HG03066 (cell line): ENCODE data around the gene ALOX15B.
"Not testable (repeated sequence)": the region's sequence is repeated elsewhere in the genome, so short reads cannot be mapped to it uniquely, and the experiment has no call there.

Experiments used
- ATAC-seq: cut with Tn5 transposase; IDR thresholded peaks from one replicate; pipeline ENCODE4 v1.9.1; 2021; ENCODE audit warnings: low read depth; ENCODE audit not compliant: unreplicated experiment

Gene ALOX15B

DNA sequence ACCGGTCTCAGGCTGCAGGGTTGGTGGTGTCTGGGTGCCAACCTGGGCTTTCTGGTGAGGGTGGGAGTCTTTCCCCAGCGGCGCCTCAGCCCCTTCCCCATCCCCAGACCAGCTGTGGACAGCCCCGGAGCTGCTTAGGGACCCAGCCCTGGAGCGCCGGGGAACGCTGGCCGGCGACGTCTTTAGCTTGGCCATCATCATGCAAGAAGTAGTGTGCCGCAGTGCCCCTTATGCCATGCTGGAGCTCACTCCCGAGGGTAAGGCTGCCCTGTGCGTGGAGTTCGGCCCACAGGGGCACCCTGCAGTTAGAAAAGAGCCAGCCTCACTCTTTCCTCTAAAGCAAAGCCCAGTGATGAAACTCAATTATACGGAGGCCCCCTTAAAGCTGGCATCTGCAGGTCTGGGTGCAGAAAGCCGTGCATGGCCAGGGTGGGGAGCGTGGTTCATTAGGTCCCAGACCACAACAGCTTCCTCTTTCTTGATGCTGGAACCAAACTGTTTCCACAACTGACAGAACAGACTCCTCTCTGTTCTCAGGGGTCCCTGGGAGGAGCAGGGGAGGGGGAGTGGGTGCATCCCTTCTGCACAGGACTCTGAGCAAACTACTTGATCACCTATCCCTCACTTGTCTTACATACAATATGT is 25.7 kb upstream of the ALOX15B start:
- ATAC-seq: no peak

GRCh38 chr17:8013731-8014557 is 24.9 kb upstream of the ALOX15B start:
- no peak for ATAC-seq

DNA sequence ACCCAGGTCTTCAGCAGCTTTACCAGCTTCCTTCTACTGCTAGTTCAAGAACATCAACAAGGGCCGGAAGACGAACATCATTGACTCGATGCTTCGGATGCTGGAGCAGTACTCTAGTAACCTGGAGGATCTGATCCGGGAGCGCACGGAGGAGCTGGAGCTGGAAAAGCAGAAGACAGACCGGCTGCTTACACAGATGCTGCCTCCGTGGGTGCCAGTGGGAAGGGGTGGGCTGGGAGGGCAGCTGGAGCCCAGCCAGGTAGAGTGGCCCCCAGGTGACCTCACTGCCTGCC is 24.4 kb upstream of the ALOX15B start:
- ATAC-seq: no peak

DNA sequence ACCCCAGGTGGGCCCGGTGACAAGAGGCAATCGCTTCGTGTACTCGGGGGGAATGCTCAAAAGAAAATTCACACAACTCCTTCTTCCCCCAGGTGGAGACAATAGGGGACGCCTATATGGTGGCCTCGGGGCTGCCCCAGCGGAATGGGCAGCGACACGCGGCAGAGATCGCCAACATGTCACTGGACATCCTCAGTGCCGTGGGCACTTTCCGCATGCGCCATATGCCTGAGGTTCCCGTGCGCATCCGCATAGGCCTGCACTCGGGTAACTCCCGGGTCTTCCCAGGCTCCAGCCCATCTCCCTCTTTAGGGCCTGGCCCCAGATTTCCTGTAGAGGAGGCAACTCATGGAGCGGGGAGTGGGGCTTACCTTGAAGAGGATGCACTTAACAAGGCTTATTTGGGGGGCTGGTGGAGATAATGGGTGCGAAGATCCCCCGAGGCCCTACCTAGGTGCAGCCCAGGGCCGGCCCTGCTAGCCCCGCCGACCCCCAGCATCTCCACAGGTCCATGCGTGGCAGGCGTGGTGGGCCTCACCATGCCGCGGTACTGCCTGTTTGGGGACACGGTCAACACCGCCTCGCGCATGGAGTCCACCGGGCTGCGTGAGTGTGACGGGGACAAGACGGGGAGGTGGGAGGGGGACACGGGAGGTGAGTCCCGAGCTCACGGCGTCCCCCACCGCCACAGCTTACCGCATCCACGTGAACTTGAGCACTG is 23.5 kb upstream of the ALOX15B start:
- no peak for ATAC-seq

GRCh38 chr17:8015957-8016631 is 22.8 kb upstream of the ALOX15B start:
- no peak for ATAC-seq

DNA sequence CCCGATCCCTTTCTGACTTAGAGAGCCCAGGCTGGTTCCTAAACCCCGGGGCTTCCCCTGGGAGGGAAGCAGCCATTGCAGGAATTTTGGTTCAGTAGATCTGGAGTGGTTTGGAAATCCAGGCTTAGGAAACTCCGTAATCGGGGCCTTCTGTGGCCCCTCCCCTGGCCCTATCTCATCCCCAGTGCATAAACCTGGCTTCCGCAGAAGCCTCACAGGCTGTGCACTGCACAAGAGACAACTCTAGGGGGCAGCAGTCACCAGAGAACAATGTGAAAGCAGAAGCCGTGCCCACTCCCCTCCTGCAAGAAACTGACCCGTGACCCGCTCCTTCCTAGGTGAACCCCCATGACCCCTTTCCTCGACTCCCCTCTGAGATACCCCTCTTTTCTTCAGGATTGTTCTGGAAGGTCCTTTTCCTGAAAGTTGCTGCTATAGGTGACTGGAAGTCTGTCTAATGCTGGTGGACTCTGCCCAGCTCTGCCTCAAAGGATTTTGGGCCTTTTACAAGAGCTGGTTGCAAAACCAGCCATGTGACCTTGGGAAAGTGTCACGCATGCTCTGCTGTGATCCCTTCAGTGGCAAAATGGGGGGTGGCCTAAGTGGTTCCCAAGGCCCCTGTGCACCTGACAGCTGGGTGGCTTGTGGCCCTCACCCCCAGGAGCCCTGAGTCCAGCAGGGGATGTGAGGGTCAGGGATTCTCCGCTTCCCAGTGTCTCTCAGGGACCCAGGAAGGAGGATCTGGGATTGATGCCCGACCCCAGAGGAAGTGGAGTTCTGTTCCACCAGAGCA is 22.0 kb upstream of the ALOX15B start:
- ATAC-seq: no peak

- no peak for ATAC-seq
Observed at GRCh38 chr17:8018436-8018835, 20.4 kb upstream of the ALOX15B start.

DNA sequence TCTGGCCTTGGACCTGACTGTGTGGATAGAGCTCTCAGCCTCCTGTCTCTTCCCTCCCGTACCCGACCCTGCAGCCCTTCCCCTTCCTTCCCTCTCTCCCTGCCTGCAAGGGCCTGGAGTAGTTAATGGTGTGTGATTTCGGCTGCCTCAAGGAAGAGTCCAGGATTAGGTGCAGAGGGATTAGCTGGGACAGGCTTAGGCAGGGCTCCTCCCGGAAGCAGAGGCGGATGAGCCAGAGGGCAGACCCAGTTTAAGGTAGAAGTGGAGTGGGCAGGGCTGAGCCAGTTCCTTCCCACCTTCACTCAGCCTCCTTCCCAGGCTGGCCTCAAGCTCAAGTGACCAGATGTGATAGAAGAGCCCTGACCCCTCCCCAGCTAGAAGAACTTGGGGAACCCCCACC is 19.7 kb upstream of the ALOX15B start:
- no peak for ATAC-seq

DNA sequence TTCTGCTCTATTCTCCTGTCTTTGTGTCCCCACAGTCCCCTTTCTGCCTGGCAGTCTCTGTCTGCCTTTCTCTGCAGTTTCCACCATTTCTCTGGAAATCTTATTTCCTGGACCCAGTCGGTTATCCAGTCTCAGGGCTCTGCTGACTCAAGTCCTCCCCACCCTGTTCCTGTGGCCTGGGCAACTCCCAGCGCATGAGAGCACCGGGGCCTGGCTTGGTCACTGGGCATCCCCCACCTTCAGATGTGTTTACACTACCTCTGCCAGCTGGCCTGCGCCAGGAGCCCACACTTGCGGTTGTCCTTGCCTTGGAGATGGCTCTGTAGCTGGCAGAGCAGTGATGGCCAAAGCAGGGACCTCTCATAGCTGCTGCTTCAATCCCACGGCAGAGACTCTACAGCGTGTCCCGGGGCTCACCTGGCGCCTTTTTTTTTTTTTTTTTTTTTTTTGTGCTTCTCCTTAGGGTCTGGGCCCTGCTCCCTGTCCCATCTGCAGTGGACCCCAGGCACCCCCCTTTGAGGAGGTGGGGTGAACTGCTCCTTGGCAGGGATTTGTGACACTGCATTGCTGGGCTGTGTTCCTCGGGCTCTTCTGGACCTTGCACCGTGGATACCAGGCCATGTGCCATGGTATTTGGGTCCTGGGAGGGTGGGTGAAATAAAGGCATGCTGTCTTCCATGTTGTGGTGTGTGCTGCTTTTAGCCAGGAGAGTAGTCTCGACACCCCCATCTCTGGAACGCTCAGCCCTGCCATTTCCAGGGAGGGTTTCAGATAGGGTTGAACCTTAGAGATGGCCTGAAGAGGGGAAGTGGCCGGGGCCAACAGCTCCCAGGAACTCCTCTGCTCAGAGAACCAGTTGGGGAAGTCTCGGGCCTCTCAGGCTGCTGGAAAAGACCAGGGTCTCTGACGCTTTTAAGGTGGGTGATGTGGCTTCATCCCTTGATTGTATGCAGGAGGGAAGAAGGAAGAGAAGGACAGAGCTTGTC is 18.9 kb upstream of the ALOX15B start:
- no peak for ATAC-seq

DNA sequence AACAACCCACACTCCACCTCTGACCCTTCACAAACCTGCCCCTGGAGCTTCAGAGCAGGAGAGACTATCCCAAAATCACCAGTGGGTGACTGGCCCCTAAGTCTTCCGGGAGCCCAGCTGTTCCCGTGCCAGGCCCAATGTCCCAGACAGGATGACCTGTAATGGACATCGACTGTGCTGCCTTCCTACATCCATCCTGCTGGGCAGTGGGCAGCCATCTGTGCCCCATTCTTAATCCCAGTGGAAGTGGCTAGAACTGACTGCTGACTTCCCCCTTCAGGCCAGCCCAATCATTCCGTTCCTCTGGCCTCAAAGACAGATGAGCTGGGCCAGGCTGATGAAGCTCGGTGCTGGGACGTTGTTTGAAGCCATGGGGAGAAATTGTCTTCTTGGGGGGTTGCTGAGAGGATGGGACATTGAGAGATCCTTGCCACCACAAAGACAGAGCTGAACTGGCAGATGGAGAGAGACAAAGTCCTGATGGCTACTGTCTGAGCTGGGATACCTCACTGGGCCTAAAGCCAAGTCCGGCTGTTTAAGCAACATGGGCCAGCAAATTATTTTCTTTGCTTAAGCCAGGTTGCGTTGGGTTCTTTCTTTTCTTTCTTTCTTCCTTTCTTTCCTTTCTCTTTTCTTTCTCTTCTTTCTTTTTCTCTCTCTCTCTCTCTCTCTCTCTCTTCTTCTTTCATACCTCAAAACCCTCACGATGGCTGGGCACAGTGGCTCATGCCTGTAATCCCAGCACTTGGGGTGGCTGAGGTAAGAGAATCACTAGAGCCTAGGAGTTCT is 17.9 kb upstream of the ALOX15B start:
- no peak for ATAC-seq

GRCh38 chr17:8021565-8022359 is 17.1 kb upstream of the ALOX15B start:
- no peak for ATAC-seq

DNA sequence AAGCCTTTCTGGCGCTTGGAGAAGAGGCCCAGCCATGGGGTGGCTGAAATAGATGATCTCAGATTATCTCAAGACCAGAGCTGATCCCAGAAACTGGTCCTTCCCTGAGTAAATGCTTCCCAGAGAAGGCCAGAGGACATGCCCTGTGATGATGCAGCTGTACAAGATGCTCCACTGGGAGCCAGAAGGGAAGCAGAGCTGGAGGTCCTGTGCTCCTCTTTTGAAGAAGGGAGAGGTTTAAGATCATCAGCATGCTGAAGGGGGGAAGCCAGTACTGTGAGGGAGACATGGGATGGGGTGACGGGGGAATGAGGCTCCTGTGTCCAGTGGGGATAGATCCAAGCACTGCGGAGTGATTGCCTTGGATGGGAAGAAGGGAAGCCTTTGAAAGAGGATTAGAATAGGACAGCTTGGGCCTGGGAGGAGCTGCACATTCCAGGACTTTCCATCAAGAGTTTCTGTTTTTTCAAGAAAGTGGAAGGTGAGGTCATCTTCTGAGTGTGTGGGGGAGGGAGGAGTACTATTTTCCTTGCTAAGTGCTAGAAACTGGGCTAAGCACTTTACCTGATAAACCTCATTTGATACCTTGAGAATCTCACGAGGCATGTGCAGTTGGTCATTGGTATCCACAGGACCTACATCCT is 16.4 kb upstream of the ALOX15B start:
- no peak for ATAC-seq

DNA sequence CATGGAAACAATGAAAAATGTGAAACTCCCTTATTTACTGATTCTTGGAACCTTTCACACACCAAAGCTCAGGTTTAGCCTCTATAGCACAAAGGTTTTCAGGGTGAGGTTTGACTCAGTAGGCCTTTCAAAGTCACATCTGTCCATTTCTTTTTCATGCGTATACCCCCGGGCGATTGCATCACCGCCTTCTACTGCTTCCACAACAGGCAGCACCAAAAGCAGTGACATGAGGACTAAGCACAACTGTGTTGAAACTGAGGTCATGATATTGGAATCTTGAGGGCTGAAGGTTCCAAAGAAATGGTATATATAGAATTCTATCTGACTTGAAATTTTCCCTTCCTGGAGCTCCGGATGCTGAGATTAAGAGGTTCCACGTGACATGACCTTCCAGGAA is 14.7 kb upstream of the ALOX15B start:
- ATAC-seq: not testable (repeated sequence)

GRCh38 chr17:8025176-8025911 is 13.5 kb upstream of the ALOX15B start:
- ATAC-seq: no peak

DNA sequence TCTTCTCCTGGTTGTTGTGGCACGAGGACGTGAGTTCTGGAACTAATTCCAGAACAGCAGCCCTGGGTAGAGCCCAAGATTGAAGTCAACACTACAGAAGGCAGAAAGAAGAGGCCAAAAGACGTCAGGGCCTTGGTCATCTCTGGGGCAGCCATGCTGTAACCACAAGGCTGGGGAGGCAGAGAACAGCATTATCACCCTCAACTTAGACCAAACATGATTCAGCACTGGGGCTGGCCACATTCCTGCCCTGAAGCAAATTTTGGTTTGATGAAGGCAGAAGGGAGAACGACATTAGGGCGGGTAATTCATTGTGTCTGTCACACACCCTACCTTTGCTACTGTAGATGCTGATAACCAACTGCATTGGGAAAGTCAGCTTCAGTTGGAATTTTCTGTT is 9.7 kb upstream of the ALOX15B start:
- no peak for ATAC-seq

DNA sequence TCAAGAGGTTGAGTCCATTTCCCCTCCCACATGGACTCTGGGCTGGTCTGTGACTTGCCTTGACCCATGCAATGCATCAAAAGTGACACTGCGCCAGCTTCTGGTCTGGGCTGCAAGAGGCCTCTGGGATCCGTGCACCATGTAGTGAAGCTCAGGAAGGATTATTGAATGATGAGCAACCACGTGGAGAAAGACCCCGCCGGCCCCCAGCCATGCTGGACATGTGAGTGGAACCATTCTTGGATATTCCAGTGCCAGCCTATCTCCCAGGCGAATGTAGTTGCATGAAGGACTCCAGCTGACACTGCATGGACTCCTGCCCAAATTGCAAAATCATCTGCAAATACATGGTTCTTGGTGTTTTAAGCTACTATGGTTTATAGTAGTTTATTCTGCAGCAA is 7.6 kb upstream of the ALOX15B start:
- no peak for ATAC-seq

GRCh38 chr17:8031950-8032349 is 6.9 kb upstream of the ALOX15B start:
- ATAC-seq: no peak
